Mucosa of descending colon (tissue), 3 donors: ENCODE measurements around the gene MTIF3. TPM values are rescaled to one million over a fixed set of nuclear protein-coding genes. Genes with fewer than 3 reads are reported as not detected.

Experiments used
- ATAC-seq: fragments of 200-7000 bp; cut with Tn5 transposase; one replicate; pipeline ENCODE4 v1.9.1; 2020; ENCODE audit warnings: mild to moderate bottlenecking, moderate library complexity
- DNase-seq, 3 donors: peaks; one replicate each; pipeline ENCODE4 v3.0.0-alpha.2; 2020
- H3K36me3 ChIP-seq: fragments of 200-600 bp; one replicate; pipeline ENCODE4 v1.8.0; 2021; ENCODE audit warnings: low read depth, mild to moderate bottlenecking
- H3K4me1 ChIP-seq: fragments of 200-600 bp; one replicate; pipeline ENCODE4 v1.8.0; 2021; ENCODE audit warnings: low read depth, mild to moderate bottlenecking
- H3K4me3 ChIP-seq: fragments of 200-600 bp; one replicate; pipeline ENCODE4 v1.8.0; 2021; ENCODE audit warnings: mild to moderate bottlenecking
- H3K9me3 ChIP-seq: fragments of 200-600 bp; one replicate; pipeline ENCODE4 v1.8.0; 2021; ENCODE audit warnings: mild to moderate bottlenecking
- CTCF ChIP-seq: fragments of 200-600 bp; IDR thresholded peaks from one replicate; pipeline ENCODE4 v1.8.0; 2022; ENCODE audit warnings: antibody characterized with exemption, mild to moderate bottlenecking
- intact Hi-C, 2 donors: fragments of 100-400 bp; cut with DNase I in 1 of 2; cut with micrococcal nuclease in 1 of 2; formaldehyde crosslinking; loops; one replicate each; pipeline versions ENCODE4 v1.11.0 to v1.11.1; 2022; cut with DNase I, micrococcal nuclease
- total RNA-seq, 3 donors: library from RNA; stranded (reverse); fragmentation: NEBNext Ultra II Directional in 2 of 3; extraction: Animal tissue kit (Norgen Biotek cat#: 25700) in 2 of 3; gene quantifications; one replicate each; pipeline versions ENCODE4 v1.2.1 to v1.2.4, GENCODE V29; 2021 to 2023
- donor health status: DM: no; HTN: no; CAD: no; lungs with moderate emphysema.
- donor health status: DM: no; HTN: no; CAD: no.
- donor health status: DM: no; HTN: yes; CAD: no.

The MTIF3 gene
- total RNA-seq, 3 donors from 2014 or later: 54.1 to 57.4 (median 56.3) TPM

GRCh38 chr13:27423333-27423732 is 27.0 kb downstream of the MTIF3 start:
- no peak for TF ChIP-seq CTCF
- intact Hi-C loops: no loop called here
- Histone ChIP-seq H3K36me3 (no peaks in the 10 kb centered on the region), H3K4me1 (peaks cover 31% of the 10 kb centered on the region), H3K4me3 (no peak overlapping the region), H3K9me3 (no peaks in the 10 kb centered on the region)
- no peak for ATAC-seq
- DNase-seq: no peak

- ATAC-seq (no peak), DNase-seq (no peak)
- Histone ChIP-seq H3K36me3 (no peaks in the 10 kb centered on the region), H3K4me1 (peaks cover 19% of the 10 kb centered on the region), H3K4me3 (no peak overlapping the region), H3K9me3 (no peaks in the 10 kb centered on the region)
- TF ChIP-seq CTCF: no peak
- intact Hi-C loops: no loop called here
Measured at GRCh38 chr13:27421101-27421871, 29.1 kb downstream of the MTIF3 start.

- Histone ChIP-seq H3K4me1 (peaks cover 5% of the 10 kb centered on the region), H3K36me3 (no peaks in the 10 kb centered on the region), H3K4me3 (no peak overlapping the region), H3K9me3 (no peaks in the 10 kb centered on the region)
- ATAC-seq (no peak), DNase-seq (no peak)
- no peak for TF ChIP-seq CTCF
- intact Hi-C loops: no loop called here
Measured at GRCh38 chr13:27419328-27419727, 31.0 kb downstream of the MTIF3 start.

GRCh38 chr13:27415116-27415515 is 35.2 kb downstream of the MTIF3 start:
- DNase-seq (no peak), ATAC-seq (no peak)
- Histone ChIP-seq H3K9me3 (no peaks in the 10 kb centered on the region), H3K4me1 (no peaks in the 10 kb centered on the region), H3K36me3 (no peaks in the 10 kb centered on the region), H3K4me3 (no peak overlapping the region)
- no peak for TF ChIP-seq CTCF
- intact Hi-C loops: no loop called here

- intact Hi-C loops: no loop called here
- H3K9me3 ChIP-seq: no peaks in the 10 kb centered on the region
- ATAC-seq: no peak
- no peak for TF ChIP-seq CTCF
- DNase-seq: no peak
- H3K4me1 ChIP-seq: no peaks in the 10 kb centered on the region
- H3K36me3 ChIP-seq: no peaks in the 10 kb centered on the region
- H3K4me3 ChIP-seq: no peak overlapping the region
Measured at GRCh38 chr13:27411341-27411740, 39.0 kb downstream of the MTIF3 start.
